Epidermal melanocyte (primary cell): ENCODE data around the gene ZNF77.
A peak's percentile ranks its signal among the peaks of the same experiment; 100 is the strongest.
"Not testable (repeated sequence)": the region's sequence is repeated elsewhere in the genome, so short reads cannot be mapped to it uniquely, and the experiment has no call there.

Experiments used
- DNase-seq: peaks from one replicate; pipeline ENCODE4 v3.0.0; 2011; ENCODE audit warnings: low spot score; ENCODE audit not compliant: insufficient read length

Gene ZNF77

GRCh38 chr19:2917275-2918184, 27.2 kb downstream of the ZNF77 start:
- no peak for DNase-seq

GRCh38 chr19:2912306-2912705, 32.5 kb downstream of the ZNF77 start:
- no peak for DNase-seq

GRCh38 chr19:2906631-2907195, 38.1 kb downstream of the ZNF77 start:
- DNase-seq, result no peak

GRCh38 chr19:2905918-2906519, 38.8 kb downstream of the ZNF77 start:
- no peak for DNase-seq

GRCh38 chr19:2903326-2903725, 41.4 kb downstream of the ZNF77 start:
- not testable (repeated sequence) for DNase-seq

- no peak for DNase-seq
These were observed 42.1 kb downstream of the ZNF77 start for GRCh38 chr19:2902590-2903218.

- DNase-seq, result peak; percentile 97
These were observed 44.2 kb downstream of the ZNF77 start, which contains the start of gene ZNF57 for GRCh38 chr19:2900296-2901252. TSS of gene ZNF57 (plus strand) at chr19:2900928. CDS start at chr19:2901046, 118 bp downstream.

GRCh38 chr19:2896694-2897093, 48.1 kb downstream of the ZNF77 start:
- no peak for DNase-seq

- not testable (repeated sequence) for DNase-seq
These were observed 54.2 kb downstream of the ZNF77 start for GRCh38 chr19:2890531-2890930.

- DNase-seq, result no peak
These were observed 56.0 kb downstream of the ZNF77 start for GRCh38 chr19:2888731-2889224.

- peak; percentile 89 for DNase-seq
These were observed 57.3 kb downstream of the ZNF77 start for GRCh38 chr19:2887391-2887914.

- DNase-seq, result no peak
These were observed 59.0 kb downstream of the ZNF77 start for GRCh38 chr19:2885736-2886135.

- DNase-seq, result no peak
These were observed 60.9 kb downstream of the ZNF77 start for GRCh38 chr19:2883686-2884439.
